ENCODE results near the gene NUDT5.

DNA sequence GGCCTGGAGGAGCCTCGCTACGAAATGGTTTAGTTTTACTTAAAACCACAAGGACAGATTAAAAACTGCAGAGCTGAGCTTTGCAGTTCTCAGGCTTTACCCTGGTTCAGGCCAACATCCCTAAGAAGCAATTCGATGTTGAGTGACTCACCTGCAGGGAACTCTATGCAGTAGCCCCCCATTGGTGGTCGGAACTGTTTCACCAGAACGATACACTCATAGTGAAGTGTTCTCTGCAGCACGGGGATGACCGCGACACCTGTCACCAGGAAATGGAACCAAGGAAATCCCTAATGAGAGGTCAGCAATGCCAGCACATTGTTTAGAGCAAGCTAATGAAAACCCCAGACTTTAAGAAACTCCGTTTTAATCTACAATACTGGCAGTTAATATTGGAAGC is 18.0 kb downstream of the NUDT5 start:
- no peak for TF ChIP-seq POLR2AphosphoS5 (IDR thresholded peaks at IDR 0.05; ENCODE audit: borderline replicate concordance, low read depth, low read length)
- no peak for TF ChIP-seq EZH2 (IDR thresholded peaks at IDR 0.05)
- TF ChIP-seq FOXP2 (optimal IDR thresholded peaks at IDR 0.05; ENCODE audit: control extremely low read depth, extremely low read length, insufficient read depth), result no peak

All from SK-N-MC (cell line).